GM12865 (cell line): ENCODE data around the gene SNED1.

Source experiments
- DNase-seq: peaks from one replicate; pipeline ENCODE4 v3.0.0; 2010; ENCODE audit warnings: low read depth
- H3K4me3 ChIP-seq: 2 replicates; pipeline ENCODE4 v1.5.1; 2011; ENCODE audit warnings: mild to moderate bottlenecking, low read depth, low read length, control low read depth
- TF ChIP-seq, protein P1 (sequence below): IDR thresholded peaks from 2 replicates; pipeline ENCODE4 v1.5.1; 2011; ENCODE audit warnings: low read length, control low read depth, low read depth, inconsistent platforms; ENCODE audit not compliant: insufficient read depth; ENCODE audit errors: missing control alignments

Gene SNED1

DNA sequence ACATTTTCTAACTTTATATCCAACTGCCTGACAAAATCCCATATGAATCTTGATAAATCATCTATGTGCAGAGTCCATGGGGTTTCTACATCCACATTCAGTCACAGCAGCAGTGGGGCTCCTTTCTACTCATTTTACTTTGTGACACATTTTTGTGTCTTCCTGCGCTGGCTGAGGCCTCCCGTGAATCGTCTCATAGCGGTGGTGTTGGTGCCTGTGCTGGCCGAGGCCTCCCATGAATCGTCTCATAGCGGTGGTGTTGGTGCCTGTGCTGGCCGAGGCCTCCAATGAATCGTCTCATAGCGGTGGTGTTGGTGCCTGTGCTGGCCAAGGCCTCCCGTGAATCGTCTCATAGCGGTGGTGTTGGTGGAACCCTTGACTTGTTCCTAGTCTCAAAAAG lies 17.0 kb downstream of the SNED1 start:
- H3K4me3 ChIP-seq: no peak overlapping the region
- no peak for DNase-seq
- TF ChIP-seq, protein P1, sequence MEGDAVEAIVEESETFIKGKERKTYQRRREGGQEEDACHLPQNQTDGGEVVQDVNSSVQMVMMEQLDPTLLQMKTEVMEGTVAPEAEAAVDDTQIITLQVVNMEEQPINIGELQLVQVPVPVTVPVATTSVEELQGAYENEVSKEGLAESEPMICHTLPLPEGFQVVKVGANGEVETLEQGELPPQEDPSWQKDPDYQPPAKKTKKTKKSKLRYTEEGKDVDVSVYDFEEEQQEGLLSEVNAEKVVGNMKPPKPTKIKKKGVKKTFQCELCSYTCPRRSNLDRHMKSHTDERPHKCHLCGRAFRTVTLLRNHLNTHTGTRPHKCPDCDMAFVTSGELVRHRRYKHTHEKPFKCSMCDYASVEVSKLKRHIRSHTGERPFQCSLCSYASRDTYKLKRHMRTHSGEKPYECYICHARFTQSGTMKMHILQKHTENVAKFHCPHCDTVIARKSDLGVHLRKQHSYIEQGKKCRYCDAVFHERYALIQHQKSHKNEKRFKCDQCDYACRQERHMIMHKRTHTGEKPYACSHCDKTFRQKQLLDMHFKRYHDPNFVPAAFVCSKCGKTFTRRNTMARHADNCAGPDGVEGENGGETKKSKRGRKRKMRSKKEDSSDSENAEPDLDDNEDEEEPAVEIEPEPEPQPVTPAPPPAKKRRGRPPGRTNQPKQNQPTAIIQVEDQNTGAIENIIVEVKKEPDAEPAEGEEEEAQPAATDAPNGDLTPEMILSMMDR: no peak

DNA sequence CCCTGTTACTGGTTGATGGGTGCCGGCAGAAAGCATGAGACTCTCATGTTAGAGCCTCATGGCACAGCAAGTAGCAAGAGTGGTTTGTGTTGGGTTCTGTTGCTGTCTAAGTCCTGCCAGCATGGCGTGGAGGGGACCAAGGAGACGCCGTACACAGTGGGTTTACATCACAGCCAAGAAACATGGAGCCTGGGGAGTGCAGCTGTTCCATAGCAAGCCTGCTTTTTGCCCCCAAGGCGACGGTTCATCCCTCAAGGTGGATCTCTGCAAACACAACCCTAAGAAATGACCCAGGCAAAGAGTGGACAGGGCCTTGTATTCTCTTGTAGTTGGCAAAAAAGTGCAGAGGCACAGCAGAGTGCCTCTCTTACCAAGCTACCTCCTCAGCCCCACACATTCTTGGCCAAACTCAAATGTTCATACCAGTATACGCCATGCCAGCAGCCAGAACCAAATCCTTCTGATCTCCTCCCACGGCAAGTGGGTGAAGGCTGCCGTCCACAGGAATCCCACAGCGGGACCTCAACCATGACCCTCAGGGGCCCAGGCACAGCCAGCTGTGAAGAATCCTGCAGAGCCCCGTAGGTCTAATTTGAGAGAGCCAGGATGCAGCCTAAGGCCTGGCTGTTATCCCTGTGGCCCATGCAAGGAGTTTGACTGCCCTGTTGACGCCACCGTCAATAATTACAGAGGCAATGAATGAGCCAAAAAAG lies 19.0 kb downstream of the SNED1 start:
- TF ChIP-seq, protein P1: no peak
- no peak overlapping the region for H3K4me3 ChIP-seq
- DNase-seq: no peak

DNA sequence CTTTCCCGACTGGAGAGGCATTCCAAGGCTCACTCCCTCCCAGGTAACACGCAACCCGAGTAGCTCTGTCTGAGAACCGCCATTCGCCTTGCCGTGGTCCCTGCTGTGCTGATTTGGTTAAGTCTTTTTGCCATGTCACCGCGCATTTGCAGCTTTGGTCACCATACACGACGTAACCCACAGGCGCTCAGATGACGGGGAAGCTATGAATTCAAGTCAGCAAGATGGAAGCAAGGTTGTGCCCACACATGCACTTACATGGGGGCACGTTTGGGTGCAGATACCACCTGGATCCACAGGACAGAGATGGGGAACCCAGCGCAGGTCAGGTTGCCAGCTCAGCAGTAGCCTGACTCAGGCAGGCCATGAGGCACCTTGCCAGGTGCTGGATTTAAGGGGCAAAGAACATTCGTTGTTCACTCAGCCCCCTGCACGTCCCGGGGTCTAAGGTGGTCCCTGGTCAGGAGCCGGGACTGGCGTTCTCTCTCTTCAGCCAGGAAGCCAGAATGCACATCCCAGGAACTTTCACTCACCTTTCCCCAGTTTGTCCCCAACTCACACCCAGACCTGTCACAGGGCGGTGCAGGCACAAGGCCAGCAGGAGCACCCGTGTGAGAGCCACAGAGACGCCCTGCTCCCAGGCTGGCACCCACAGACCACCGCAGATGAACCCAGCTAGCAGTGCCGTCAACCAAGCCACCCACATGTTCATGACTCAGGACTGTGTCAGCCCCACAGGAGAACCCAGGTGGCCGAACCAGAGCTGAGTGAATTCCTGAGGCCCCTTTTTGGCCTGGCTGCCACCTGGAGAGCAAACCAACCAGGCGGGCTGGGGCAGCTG lies 19.9 kb downstream of the SNED1 start:
- TF ChIP-seq, protein P1: no peak
- no peak overlapping the region for H3K4me3 ChIP-seq
- no peak for DNase-seq

DNA sequence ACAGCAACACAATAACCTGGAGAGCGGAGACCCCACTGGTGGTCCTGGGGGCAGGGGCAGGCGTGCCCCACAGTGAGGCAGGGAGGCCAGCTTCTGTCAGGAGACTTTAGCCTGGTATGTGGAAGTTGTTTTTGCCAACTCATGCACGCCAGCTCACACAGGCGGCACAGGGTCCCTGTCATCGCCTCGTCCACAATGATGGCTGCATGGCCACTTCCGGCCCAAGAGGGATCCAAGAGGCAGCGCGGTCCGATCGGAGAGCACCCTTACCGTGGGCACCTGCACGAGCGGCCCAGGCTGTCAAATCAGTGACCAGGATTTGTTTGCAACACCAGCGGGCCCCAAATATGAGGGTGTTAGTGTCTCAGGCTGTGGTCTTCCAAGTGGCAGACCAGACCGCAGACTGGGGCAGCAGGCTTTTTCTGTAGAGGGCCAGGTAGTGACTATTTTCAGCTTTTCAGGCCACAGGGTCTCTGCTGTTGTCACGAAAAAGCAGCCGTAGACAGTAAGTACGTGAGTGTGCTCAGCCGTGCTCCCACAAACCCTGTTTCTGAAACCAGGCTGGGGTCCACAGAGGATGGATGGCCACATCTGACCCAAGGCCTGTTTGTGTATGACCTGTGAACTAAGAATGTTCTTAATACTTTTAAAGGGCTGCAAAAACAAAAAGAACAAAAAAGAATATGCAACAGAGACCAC lies 21.2 kb downstream of the SNED1 start:
- TF ChIP-seq, protein P1: no peak
- DNase-seq: no peak
- H3K4me3 ChIP-seq: no peak overlapping the region

DNA sequence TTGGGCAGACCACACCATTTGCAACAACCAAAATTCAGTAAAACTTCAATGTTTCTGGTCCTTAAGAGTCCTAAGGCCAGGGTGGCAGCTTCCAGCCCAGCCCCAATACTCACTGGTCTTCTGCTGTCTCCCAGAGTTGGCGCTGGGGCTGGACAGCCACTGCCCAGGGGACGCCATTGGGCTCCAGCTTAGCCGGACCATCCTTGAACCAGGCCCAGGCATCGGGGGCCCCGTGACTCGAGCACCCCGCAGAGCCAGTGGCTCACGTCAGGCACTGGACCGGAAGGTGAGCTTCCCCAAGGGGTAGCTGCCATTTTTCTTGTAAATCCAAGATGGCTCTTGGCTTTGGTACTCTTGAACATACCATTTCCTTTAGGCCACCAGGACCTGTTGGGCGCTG lies 21.8 kb downstream of the SNED1 start:
- TF ChIP-seq, protein P1: no peak
- DNase-seq: no peak
- no peak overlapping the region for H3K4me3 ChIP-seq

DNA sequence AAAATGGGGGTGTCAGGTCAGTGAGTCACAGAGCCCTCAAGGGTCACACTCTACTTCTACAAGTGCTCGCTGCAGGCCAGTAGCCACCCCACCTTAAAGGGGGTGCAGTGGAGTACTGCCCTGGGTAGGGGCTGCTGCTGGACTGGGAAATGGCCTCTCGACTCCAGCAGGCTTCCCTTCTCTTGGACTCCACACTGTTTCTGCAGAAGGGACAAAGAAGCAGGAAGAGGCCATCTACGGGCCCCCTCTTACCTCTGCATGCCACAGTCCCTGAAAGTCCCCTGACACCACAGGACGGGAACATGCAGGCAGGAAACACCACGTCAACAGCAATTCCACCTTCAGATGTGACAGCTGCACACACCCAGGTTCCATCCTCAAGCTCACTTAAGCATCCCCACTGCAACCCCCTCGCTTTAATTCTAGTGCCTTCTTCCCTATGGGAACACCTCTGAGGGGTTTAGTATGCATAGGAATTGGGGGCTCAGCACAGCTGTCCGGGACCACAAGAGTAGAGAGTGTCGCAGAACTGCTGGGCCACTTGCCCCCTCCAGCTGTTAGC lies 22.3 kb downstream of the SNED1 start:
- no peak overlapping the region for H3K4me3 ChIP-seq
- DNase-seq: no peak
- TF ChIP-seq, protein P1: no peak
